DOHH2 (cell line): ENCODE data around the gene LAMA3.

ENCODE experiments used
- H3F3A ChIP-seq: fragments of 200-600 bp; sonication (generic), shearing (Covaris generic); 2 replicates; pipeline ENCODE4 v1.6.0; 2016; ENCODE audit warnings: antibody characterized with exemption, mild to moderate bottlenecking; ENCODE audit not compliant: control insufficient read depth, insufficient read depth
- H3K27ac ChIP-seq: fragments of 200-600 bp; sonication (generic); 2 replicates; pipeline ENCODE4 v1.5.1; 2014; ENCODE audit warnings: low read depth, mild to moderate bottlenecking, low read length, moderate library complexity
- H3K27me3 ChIP-seq: fragments of 200-600 bp; sonication (generic); 2 replicates; pipeline ENCODE4 v1.6.1; 2014; ENCODE audit warnings: mild to moderate bottlenecking, low read length, mixed read lengths; ENCODE audit not compliant: control insufficient read depth
- H3K36me3 ChIP-seq: fragments of 200-600 bp; sonication (generic); 2 replicates; pipeline ENCODE4 v1.6.1; 2014; ENCODE audit warnings: mild to moderate bottlenecking, low read length, moderate library complexity, mixed read lengths; ENCODE audit not compliant: control insufficient read depth
- H3K4me1 ChIP-seq: fragments of 200-600 bp; sonication (generic); 2 replicates; pipeline ENCODE4 v1.6.1; 2014; ENCODE audit warnings: mild to moderate bottlenecking, low read length, mixed read lengths; ENCODE audit not compliant: control insufficient read depth
- H3K4me2 ChIP-seq: fragments of 200-600 bp; sonication (generic); 2 replicates; pipeline ENCODE4 v1.6.0; 2014; ENCODE audit warnings: mild to moderate bottlenecking, low read length, moderate library complexity
- H3K4me3 ChIP-seq: fragments of 200-600 bp; sonication (generic); 2 replicates; pipeline ENCODE4 v1.5.1; 2014; ENCODE audit warnings: mild to moderate bottlenecking, low read length, mixed read lengths
- H3K79me2 ChIP-seq: fragments of 200-600 bp; sonication (generic); 2 replicates; pipeline ENCODE4 v1.6.1; 2014; ENCODE audit warnings: mild to moderate bottlenecking, low read length, mixed read lengths; ENCODE audit not compliant: control insufficient read depth
- H3K9me2 ChIP-seq: fragments of 200-600 bp; sonication (generic); replicated peaks from 2 replicates; pipeline ENCODE4 v1.6.1; 2014; ENCODE audit warnings: mild to moderate bottlenecking, low read length, mixed read lengths; ENCODE audit not compliant: control insufficient read depth
- H3K9me3 ChIP-seq: fragments of 200-600 bp; sonication (generic); 2 replicates; pipeline ENCODE4 v1.6.1; 2014; ENCODE audit warnings: antibody characterized with exemption, low read length, mixed read lengths; ENCODE audit not compliant: control insufficient read depth, insufficient read depth
- H4K20me1 ChIP-seq: fragments of 200-600 bp; sonication (generic); 2 replicates; pipeline ENCODE4 v1.6.0; 2014; ENCODE audit warnings: low read depth, mild to moderate bottlenecking, antibody characterized with exemption, low read length, moderate library complexity; ENCODE audit not compliant: control insufficient read depth, insufficient read depth
- CTCF ChIP-seq: fragments of 200-600 bp; sonication (generic); IDR thresholded peaks from one replicate; pipeline ENCODE4 v1.5.1; 2014; ENCODE audit warnings: antibody characterized with exemption, mild to moderate bottlenecking, low read depth, low read length; ENCODE audit not compliant: poor library complexity, severe bottlenecking
- EZH2phosphoT487 ChIP-seq: fragments of 200-600 bp; sonication (generic); IDR thresholded peaks from 2 replicates; pipeline ENCODE4 v1.6.1; 2017; ENCODE audit warnings: borderline replicate concordance, mild to moderate bottlenecking, antibody characterized with exemption, low read length, moderate library complexity, mixed read lengths

The LAMA3 gene

GRCh38 chr18:23992941-23993280 lies 303.7 kb downstream of the LAMA3 start:
- no peaks in the 10 kb centered on the region for H3K9me3 ChIP-seq
- H3K27me3 ChIP-seq = no peaks in the 10 kb centered on the region
- no peak overlapping the region for H3K4me3 ChIP-seq
- no peaks in the 10 kb centered on the region for H3K9me2 ChIP-seq
- TF ChIP-seq EZH2phosphoT487 = no peak
- no peak for TF ChIP-seq CTCF
- H3K79me2 ChIP-seq = no peaks in the 10 kb centered on the region
- H3K27ac ChIP-seq = no peak overlapping the region
- H3K4me2 ChIP-seq = peak overlapping the region; percentile 17
- peaks cover 45% of the 10 kb centered on the region for H3K4me1 ChIP-seq
- no peaks in the 10 kb centered on the region; the same call in 1 of the 2 replicates for H3F3A ChIP-seq
- no peaks in the 10 kb centered on the region for H3K36me3 ChIP-seq
- H4K20me1 ChIP-seq = no peaks in the 10 kb centered on the region

DNA sequence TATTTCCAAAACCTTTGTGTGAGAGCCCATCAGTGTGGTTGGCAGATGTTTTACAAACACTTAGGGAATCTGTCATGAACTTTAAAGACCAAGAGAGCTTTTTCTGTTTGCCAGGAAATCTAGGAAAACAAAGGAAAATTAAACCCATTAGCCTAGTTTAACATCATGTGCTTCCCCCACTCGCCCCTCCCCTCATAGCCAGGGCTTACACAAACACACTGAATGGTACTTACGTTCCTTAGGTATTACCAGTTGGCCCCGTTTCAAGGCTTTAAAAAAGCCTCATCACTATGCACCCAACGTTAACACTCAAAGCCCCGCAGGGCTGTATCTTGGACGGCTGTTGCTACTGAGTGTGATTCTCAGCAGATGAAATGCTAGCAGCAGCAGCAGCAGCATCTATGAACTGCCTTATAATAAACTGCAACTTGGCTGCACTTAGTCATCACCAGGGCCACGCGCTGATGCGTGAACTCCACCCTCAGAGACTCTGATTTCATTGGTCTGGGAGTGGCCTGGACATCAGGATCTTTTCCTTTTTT lies 305.2 kb downstream of the LAMA3 start:
- H3K4me3 ChIP-seq = peak overlapping the region; percentile 53
- TF ChIP-seq EZH2phosphoT487 = no peak
- TF ChIP-seq CTCF = no peak

DNA sequence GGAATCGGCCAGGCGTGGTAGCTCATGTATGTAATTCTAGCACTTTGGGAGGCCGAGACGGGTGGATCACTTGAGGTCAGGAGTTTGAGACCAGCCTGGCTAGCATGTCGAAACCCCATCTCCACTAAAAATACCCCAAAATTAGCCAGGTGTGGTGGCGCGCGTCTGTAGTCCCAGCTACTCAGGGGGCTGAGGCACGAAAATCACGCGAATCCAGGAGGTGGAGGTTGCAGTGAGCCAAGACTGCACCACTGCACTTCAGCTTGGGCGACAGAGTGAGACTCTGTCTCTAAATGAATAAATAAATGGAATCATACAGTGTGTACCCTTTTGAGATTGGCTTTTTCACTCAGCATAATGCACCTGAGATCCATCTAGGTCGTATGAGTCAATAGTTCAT lies 305.9 kb downstream of the LAMA3 start:
- Histone ChIP-seq H3K36me3 (no peaks in the 10 kb centered on the region), H3F3A (no peaks in the 10 kb centered on the region; the same call in 1 of the 2 replicates), H3K27ac (peak overlapping the region; percentile 33), H3K4me3 (peak overlapping the region; percentile 49), H4K20me1 (no peaks in the 10 kb centered on the region), H3K9me2 (no peaks in the 10 kb centered on the region), H3K4me2 (peak overlapping the region; percentile 69), H3K9me3 (no peaks in the 10 kb centered on the region), H3K27me3 (no peaks in the 10 kb centered on the region), H3K4me1 (peaks cover 50% of the 10 kb centered on the region), H3K79me2 (no peaks in the 10 kb centered on the region)
- no peak for TF ChIP-seq EZH2phosphoT487
- no peak for TF ChIP-seq CTCF

More for the DNA sequence above, 305.2 kb downstream of the LAMA3 start:
- no peaks in the 10 kb centered on the region for H3K79me2 ChIP-seq
- H4K20me1 ChIP-seq = no peaks in the 10 kb centered on the region
- H3K36me3 ChIP-seq = no peaks in the 10 kb centered on the region
- no peaks in the 10 kb centered on the region for H3K27me3 ChIP-seq
- H3K9me2 ChIP-seq = no peaks in the 10 kb centered on the region
- peaks cover 50% of the 10 kb centered on the region for H3K4me1 ChIP-seq
- H3K27ac ChIP-seq = no peak overlapping the region
- H3F3A ChIP-seq = no peaks in the 10 kb centered on the region; the same call in 1 of the 2 replicates
- no peaks in the 10 kb centered on the region for H3K9me3 ChIP-seq
- H3K4me2 ChIP-seq = peak overlapping the region; percentile 69
